ENCODE measurements around the gene BDKRB2. TPM values are rescaled to one million over a fixed set of nuclear protein-coding genes. Genes with fewer than 3 reads are reported as not detected.

Gene BDKRB2
- total RNA-seq, 1 experiment from 2014 or later, result 0.49 TPM

- ChIA-PET CTCF (no interaction called here), POLR2A (no interaction called here), RAD21 (ENCODE audit: low non-redundant PET in 1 of 2, low total read pairs in 2 of 2, uncharacterized antibody in 2 of 2, unreplicated experiment in 2 of 2) (no interaction called here)
- Histone ChIP-seq H4K20me1 (ENCODE audit: insufficient read depth) (no peaks in the 10 kb centered on the region), H3K4me1 (ENCODE audit: control insufficient read depth in 1 of 2, insufficient read depth in 2 of 2, low read length in 2 of 2) (peaks cover 15 to 28% of the 10 kb centered on the region in 2 experiments; a peak in 3 of 4 replicates), H3K4me3 (replicated peaks in 1 of 2; ENCODE audit: low read depth in 1 of 2, low read length in 2 of 2) (no peak overlapping the region), H3K4me2 (ENCODE audit: low read length) (no peak overlapping the region), H3K9me2 (ENCODE audit: insufficient read depth) (no peaks in the 10 kb centered on the region), H3K36me3 (ENCODE audit: control insufficient read depth in 1 of 2, insufficient read depth in 2 of 2, low read length in 2 of 2) (no peaks in the 10 kb centered on the region), H3K27me3 (ENCODE audit: insufficient read depth, low read length) (no peaks in the 10 kb centered on the region), H3K9me3 (ENCODE audit: control insufficient read depth in 1 of 2, insufficient read depth in 1 of 2, low read depth in 1 of 2, low read length in 2 of 2) (no peaks in the 10 kb centered on the region), H3K9ac (ENCODE audit: low read length) (no peak overlapping the region), H2AFZ (ENCODE audit: low read depth, low read length, poor library complexity, severe bottlenecking) (no peak overlapping the region), H3K79me2 (ENCODE audit: insufficient read depth, low read length) (no peaks in the 10 kb centered on the region), H3K27ac (ENCODE audit: low read depth, low read length) (no peak overlapping the region)
- no TSS peak for BruUV-seq (replicated peaks)
- intact Hi-C loops (cut with micrococcal nuclease), result no loop called here
- no peak for TF ChIP-seq POLR2AphosphoS5 (IDR thresholded peaks at IDR 0.05; ENCODE audit: low read depth, low read length)
- no peak for TF ChIP-seq JUND (IDR thresholded peaks at IDR 0.05)
- no peak for TF ChIP-seq RAD21 (IDR thresholded peaks at IDR 0.05; ENCODE audit: low read depth)
- TF ChIP-seq CEBPB (IDR thresholded peaks at IDR 0.05; ENCODE audit: low read depth), result no peak
- TF ChIP-seq, protein P1, sequence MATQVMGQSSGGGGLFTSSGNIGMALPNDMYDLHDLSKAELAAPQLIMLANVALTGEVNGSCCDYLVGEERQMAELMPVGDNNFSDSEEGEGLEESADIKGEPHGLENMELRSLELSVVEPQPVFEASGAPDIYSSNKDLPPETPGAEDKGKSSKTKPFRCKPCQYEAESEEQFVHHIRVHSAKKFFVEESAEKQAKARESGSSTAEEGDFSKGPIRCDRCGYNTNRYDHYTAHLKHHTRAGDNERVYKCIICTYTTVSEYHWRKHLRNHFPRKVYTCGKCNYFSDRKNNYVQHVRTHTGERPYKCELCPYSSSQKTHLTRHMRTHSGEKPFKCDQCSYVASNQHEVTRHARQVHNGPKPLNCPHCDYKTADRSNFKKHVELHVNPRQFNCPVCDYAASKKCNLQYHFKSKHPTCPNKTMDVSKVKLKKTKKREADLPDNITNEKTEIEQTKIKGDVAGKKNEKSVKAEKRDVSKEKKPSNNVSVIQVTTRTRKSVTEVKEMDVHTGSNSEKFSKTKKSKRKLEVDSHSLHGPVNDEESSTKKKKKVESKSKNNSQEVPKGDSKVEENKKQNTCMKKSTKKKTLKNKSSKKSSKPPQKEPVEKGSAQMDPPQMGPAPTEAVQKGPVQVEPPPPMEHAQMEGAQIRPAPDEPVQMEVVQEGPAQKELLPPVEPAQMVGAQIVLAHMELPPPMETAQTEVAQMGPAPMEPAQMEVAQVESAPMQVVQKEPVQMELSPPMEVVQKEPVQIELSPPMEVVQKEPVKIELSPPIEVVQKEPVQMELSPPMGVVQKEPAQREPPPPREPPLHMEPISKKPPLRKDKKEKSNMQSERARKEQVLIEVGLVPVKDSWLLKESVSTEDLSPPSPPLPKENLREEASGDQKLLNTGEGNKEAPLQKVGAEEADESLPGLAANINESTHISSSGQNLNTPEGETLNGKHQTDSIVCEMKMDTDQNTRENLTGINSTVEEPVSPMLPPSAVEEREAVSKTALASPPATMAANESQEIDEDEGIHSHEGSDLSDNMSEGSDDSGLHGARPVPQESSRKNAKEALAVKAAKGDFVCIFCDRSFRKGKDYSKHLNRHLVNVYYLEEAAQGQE (IDR thresholded peaks at IDR 0.05; ENCODE audit: low read depth), result no peak
- TF ChIP-seq, protein P2, sequence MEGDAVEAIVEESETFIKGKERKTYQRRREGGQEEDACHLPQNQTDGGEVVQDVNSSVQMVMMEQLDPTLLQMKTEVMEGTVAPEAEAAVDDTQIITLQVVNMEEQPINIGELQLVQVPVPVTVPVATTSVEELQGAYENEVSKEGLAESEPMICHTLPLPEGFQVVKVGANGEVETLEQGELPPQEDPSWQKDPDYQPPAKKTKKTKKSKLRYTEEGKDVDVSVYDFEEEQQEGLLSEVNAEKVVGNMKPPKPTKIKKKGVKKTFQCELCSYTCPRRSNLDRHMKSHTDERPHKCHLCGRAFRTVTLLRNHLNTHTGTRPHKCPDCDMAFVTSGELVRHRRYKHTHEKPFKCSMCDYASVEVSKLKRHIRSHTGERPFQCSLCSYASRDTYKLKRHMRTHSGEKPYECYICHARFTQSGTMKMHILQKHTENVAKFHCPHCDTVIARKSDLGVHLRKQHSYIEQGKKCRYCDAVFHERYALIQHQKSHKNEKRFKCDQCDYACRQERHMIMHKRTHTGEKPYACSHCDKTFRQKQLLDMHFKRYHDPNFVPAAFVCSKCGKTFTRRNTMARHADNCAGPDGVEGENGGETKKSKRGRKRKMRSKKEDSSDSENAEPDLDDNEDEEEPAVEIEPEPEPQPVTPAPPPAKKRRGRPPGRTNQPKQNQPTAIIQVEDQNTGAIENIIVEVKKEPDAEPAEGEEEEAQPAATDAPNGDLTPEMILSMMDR (IDR thresholded peaks at IDR 0.05 in 2 of 3, conservative IDR thresholded peaks at IDR 0.05 in 1 of 3; ENCODE audit: borderline replicate concordance in 1 of 3, insufficient read depth in 1 of 3, low read depth in 2 of 3, low read length in 2 of 3), result no peak
- TF ChIP-seq ZFX (IDR thresholded peaks at IDR 0.05), result no peak
- TF ChIP-seq YY1 (IDR thresholded peaks at IDR 0.05; ENCODE audit: extremely low read depth, insufficient replicate concordance, low read depth, low read length), result no peak
- TF ChIP-seq ATF3 (IDR thresholded peaks at IDR 0.05), result no peak
- TF ChIP-seq EZH2 (IDR thresholded peaks at IDR 0.05), result no peak
- TF ChIP-seq SP1 (IDR thresholded peaks at IDR 0.05; ENCODE audit: low read depth), result no peak
- TF ChIP-seq ZBTB33 (IDR thresholded peaks at IDR 0.05; ENCODE audit: extremely low read depth, insufficient replicate concordance, low read length), result no peak
- TF ChIP-seq POLR2A (IDR thresholded peaks at IDR 0.05; ENCODE audit: borderline replicate concordance, extremely low read depth, insufficient read depth, insufficient read length), result no peak
- TF ChIP-seq CBX3 (IDR thresholded peaks at IDR 0.05; ENCODE audit: low read depth), result no peak
- no peak for TF ChIP-seq FOSL1 (IDR thresholded peaks at IDR 0.05; ENCODE audit: low read depth)
- no peak for TF ChIP-seq SIN3A (IDR thresholded peaks at IDR 0.05; ENCODE audit: low read depth)
- no peak for TF ChIP-seq TCF7L2 (IDR thresholded peaks at IDR 0.05; ENCODE audit: borderline replicate concordance, extremely low read depth, insufficient read depth, insufficient read length)
- no peak for TF ChIP-seq EGR1 (IDR thresholded peaks at IDR 0.05; ENCODE audit: low read depth)
- TF ChIP-seq EZH2phosphoT487 (IDR thresholded peaks at IDR 0.05; ENCODE audit: borderline replicate concordance), result no peak
- DNase-seq (ENCODE audit: low read depth, low spot score) (no peak), ATAC-seq (no peak)
Measured at GRCh38 chr14:96203116-96203515, 1.5 kb upstream of the BDKRB2 start.

Data from HCT116 (cell line).